Epithelial cell of esophagus (primary cell): ENCODE results near the gene TMPRSS4.

Source experiments
- DNase-seq: peaks from one replicate; pipeline ENCODE4 v3.0.0; 2010; ENCODE audit warnings: low read depth
- H3K4me3 ChIP-seq: 2 replicates; pipeline ENCODE4 v1.5.1; 2011; ENCODE audit warnings: mild to moderate bottlenecking, low read length, control low read depth
- CTCF ChIP-seq: IDR thresholded peaks from 2 replicates; pipeline ENCODE4 v1.5.1; 2011; ENCODE audit warnings: low read depth, mild to moderate bottlenecking, low read length, control low read depth, inconsistent platforms; ENCODE audit not compliant: insufficient read depth; ENCODE audit errors: missing control alignments

TMPRSS4 gene

GRCh38 chr11:118115048-118115447 lies 38.2 kb downstream of the TMPRSS4 start:
- no peak overlapping the region for H3K4me3 ChIP-seq
- TF ChIP-seq CTCF = no peak
- no peak for DNase-seq

GRCh38 chr11:118117790-118118601 lies 41.1 kb downstream of the TMPRSS4 start:
- TF ChIP-seq CTCF = no peak
- no peak for DNase-seq
- no peak overlapping the region for H3K4me3 ChIP-seq

GRCh38 chr11:118120793-118121192 lies 43.9 kb downstream of the TMPRSS4 start:
- DNase-seq = no peak
- no peak overlapping the region for H3K4me3 ChIP-seq
- no peak for TF ChIP-seq CTCF

- H3K4me3 ChIP-seq = no peak overlapping the region
- no peak for TF ChIP-seq CTCF
- no peak for DNase-seq
Measured at GRCh38 chr11:118124929-118125535, 48.2 kb downstream of the TMPRSS4 start.

- TF ChIP-seq CTCF = no peak
- H3K4me3 ChIP-seq = no peak overlapping the region
- DNase-seq = peak; percentile 52
Measured at GRCh38 chr11:118126082-118126838, 49.4 kb downstream of the TMPRSS4 start.

- no peak for TF ChIP-seq CTCF
- H3K4me3 ChIP-seq = no peak overlapping the region
- no peak for DNase-seq
Measured at GRCh38 chr11:118128310-118128709, 51.4 kb downstream of the TMPRSS4 start.
